D341Med (cell line): Measurements from ENCODE around the gene CAMKMT.

ENCODE experiments used
- DNase-seq: peaks from one replicate; pipeline ENCODE4 v3.0.0; 2012; ENCODE audit warnings: low spot score

The CAMKMT gene

GRCh38 chr2:44689516-44689915 is 327.8 kb downstream of the CAMKMT start:
- no peak for DNase-seq

- DNase-seq: no peak
These were observed 329.5 kb downstream of the CAMKMT start for GRCh38 chr2:44691174-44691785.

- no peak for DNase-seq
These were observed 331.1 kb downstream of the CAMKMT start for GRCh38 chr2:44692821-44693220.

- no peak for DNase-seq
These were observed 339.1 kb downstream of the CAMKMT start for GRCh38 chr2:44700824-44701223.

GRCh38 chr2:44705356-44705755 is 343.6 kb downstream of the CAMKMT start:
- DNase-seq: no peak

- no peak for DNase-seq
These were observed 344.2 kb downstream of the CAMKMT start for GRCh38 chr2:44705876-44706480.

GRCh38 chr2:44706681-44707553 is 345.2 kb downstream of the CAMKMT start:
- no peak for DNase-seq

- no peak for DNase-seq
These were observed 346.4 kb downstream of the CAMKMT start for GRCh38 chr2:44707945-44708660.

GRCh38 chr2:44708661-44709000 is 346.9 kb downstream of the CAMKMT start:
- DNase-seq: no peak

GRCh38 chr2:44713170-44713569 is 351.4 kb downstream of the CAMKMT start:
- DNase-seq: no peak

- peak; percentile 53 for DNase-seq
These were observed 353.9 kb downstream of the CAMKMT start for GRCh38 chr2:44715671-44716081.

GRCh38 chr2:44716131-44716530 is 354.4 kb downstream of the CAMKMT start:
- DNase-seq: no peak

- no peak for DNase-seq
These were observed 356.7 kb downstream of the CAMKMT start for GRCh38 chr2:44718431-44718830.

GRCh38 chr2:44719562-44719961 is 357.8 kb downstream of the CAMKMT start:
- DNase-seq: no peak

GRCh38 chr2:44722026-44722625 is 360.4 kb downstream of the CAMKMT start:
- DNase-seq: no peak

GRCh38 chr2:44723921-44724320 is 362.2 kb downstream of the CAMKMT start:
- no peak for DNase-seq

GRCh38 chr2:44730593-44730992 is 368.8 kb downstream of the CAMKMT start:
- DNase-seq: no peak

- DNase-seq: no peak
These were observed 369.8 kb downstream of the CAMKMT start for GRCh38 chr2:44731505-44731904.

- DNase-seq: no peak
These were observed 374.7 kb downstream of the CAMKMT start for GRCh38 chr2:44736270-44736942.

- no peak for DNase-seq
These were observed 378.9 kb downstream of the CAMKMT start for GRCh38 chr2:44740678-44741077.

GRCh38 chr2:44741507-44741906 is 379.8 kb downstream of the CAMKMT start:
- DNase-seq: no peak

GRCh38 chr2:44742057-44742456 is 380.3 kb downstream of the CAMKMT start:
- DNase-seq: no peak
